Measurements from ENCODE around the gene EIF1.

Gene EIF1

GRCh38 chr17:41738077-41738800 lies 49.6 kb downstream of the EIF1 start:
- DNase-seq = peak; percentile 95

DNA sequence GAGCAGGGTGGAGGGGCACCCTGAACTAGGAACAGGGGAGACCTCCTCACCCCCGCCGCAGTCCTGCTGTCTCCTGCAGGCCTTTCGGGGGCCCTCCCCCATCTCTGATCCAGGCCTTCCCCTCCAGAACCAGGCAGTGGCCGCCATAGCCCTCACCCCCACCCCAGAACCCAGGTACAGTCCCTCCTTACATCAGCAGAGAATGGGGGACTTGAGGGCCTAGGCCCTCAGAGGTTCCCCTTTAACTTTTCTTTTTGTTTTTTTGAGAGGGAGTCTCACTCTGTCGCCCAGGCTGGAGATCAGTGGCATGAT lies 50.1 kb downstream of the EIF1 start:
- DNase-seq = no peak

DNA sequence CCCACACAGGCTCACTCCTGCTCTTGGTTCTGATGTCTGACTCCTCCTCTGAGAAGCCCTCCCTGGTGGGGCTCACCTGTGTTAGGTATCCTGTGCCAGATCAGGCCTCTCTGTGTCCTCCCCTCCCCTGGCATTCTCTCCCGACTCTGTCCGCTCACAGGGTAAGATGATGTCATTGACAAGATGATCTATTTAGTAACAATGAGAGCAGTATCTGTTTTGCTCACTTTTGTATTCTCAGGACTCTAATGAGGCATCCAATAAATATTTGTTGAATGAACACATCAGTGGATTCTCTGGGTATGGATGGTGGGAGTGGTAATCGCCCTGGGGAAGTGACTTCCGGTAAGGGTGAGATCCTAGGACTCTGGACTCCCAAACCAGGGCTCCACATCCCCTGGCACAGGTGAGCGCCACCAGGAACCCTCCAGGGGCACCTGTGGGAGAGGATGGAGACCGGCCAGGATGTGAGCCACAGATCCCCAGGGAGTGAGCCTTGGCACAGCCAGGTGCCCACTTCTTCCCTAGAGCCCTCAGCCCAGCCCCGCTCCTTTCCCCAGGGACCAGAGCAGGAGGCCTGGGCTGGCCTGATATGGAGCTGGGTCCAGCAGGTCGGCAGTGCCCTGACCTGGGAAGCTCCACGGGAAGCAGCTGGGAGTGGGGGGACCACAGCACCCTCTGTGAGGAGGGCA lies 51.1 kb downstream of the EIF1 start:
- peak; percentile 82 for DNase-seq

DNA sequence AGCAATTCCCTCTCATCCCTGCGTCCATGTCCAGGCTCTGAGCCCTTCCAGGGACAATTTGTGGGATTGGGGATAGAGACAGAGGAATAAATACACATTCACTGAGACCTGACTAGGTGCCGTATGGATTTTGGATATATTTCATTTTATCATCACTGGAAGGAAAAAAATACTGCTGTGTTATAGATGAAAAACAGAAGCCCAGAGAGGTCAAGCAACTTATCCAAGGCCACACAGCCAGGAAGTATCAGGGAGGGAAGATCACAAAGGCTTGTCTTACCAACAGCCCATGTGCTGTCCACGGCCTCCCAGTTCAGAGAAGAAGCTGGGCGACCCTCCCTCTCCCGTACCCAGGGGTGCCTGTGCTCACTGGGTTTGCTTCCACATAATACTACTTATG lies 51.8 kb downstream of the EIF1 start:
- no peak for DNase-seq

DNA sequence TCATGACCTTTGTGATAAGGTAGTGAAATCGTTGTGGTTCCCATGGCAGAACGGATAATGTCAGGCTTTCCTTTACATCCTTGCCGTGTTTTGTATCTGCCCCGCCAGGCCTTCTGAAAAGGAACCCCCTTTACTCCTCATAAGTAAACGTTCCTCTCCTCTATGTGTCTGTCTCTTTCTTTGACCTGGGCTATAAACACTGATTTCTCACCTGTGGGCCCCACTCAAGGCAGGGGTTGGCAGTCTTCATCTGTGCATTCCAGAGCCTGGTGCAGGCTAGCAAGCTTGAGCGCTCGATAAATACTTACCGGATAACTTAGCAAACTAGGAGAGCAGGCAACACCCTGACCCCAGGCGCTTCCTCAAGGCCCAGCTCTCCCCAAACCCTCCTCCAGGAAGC lies 53.0 kb downstream of the EIF1 start:
- DNase-seq = no peak

All from islet precursor cell (in vitro differentiated cells).